CD4-positive, alpha-beta T cell treated with Interleukin-4 for 1 hour (primary cell): ENCODE results near the gene FN3K.

Experiments used
- DNase-seq, 2 donors: peaks; one replicate each; pipeline ENCODE4 v3.0.0-alpha.2; 2020 to 2022

The FN3K gene

DNA sequence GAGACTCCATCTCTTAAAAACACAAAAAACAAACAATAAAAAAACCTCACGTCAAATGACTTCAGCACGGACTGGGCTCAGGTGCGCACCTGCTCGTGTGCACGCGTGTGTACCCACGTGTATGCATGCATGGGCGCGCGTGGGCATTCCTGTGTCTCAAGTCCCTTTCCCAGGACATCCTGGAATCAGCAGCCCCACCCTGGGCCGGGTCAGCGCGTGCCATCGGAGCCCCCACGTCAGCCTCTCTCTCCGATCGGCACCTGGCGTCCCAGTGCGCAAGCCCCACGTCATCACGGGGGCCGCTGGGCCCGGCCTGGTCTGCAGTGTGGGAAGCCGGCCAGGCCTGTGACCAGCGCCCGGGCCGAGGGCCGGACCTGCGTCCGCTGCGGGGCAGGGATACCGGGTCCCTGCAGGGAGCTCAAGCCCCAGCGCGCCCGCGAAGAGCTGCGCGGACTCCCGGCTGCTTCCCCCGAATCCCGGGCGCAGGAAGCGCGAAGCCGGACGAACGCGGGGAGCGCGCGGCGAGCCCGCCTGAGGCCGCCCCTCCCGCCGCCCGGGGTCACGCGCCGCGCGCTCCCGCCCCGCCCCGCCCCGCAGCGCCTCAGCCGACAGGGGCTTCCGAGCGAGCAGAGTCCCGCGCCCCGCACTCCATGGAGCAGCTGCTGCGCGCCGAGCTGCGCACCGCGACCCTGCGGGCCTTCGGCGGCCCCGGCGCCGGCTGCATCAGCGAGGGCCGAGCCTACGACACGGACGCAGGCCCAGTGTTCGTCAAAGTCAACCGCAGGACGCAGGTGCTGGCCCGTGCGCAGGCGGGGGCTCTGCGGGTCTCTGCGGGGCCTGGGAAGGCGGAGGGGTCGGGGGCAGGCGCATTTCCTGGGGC lies at the start of gene FN3K:
Gene FN3K (plus strand): TSS at position 629 of the 880 bp plus-strand sequence. CDS start 22 bp downstream, at position 651.
- DNase-seq: peak in 1 of 2 donors; percentile 35

DNA sequence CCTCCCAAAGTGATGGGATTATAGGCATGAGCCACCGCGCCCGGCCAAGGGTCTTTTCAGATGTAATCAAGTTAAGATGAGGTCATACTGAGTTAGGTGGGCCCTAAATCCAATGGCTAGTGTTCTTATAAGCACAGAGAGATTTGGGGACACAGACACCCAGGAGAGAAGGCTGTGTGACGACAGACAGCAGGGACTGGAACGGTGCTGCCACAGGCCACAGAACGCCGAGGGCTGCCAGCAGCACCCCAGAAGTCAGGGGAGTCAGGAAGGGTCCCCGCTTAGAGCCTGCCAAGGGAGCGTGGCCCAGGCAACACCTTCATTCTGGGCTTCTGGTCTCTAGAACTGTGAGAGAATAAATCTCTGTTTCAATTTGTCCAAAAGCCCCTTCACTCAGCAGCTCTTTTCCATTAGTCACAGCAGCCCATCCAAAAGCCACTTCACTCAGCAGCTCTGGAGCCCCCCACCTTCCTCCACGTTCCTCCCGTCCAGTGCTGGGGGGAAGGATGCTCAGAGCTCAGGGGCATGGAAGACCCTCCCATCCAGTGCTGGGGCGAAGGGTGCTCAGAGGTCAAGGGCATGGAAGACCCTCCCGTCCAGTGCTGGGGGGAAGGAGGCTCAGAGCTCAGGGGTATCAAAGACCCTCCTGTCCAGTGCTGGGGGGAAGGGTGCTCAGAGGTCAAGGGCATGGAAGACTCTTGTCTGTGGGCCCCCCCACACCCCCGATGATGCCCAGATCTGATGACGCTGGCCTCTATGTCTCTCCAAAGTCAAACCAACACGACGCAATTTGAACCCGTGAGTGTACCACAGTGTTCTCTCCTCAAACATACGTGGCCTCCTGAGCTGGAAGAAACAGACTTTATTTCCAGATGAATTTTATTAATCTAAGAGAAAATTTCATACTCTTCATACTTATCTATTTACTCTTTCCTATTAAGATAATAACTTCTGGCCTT lies 48.8 kb upstream of the FN3K start:
- no peak for DNase-seq

DNA sequence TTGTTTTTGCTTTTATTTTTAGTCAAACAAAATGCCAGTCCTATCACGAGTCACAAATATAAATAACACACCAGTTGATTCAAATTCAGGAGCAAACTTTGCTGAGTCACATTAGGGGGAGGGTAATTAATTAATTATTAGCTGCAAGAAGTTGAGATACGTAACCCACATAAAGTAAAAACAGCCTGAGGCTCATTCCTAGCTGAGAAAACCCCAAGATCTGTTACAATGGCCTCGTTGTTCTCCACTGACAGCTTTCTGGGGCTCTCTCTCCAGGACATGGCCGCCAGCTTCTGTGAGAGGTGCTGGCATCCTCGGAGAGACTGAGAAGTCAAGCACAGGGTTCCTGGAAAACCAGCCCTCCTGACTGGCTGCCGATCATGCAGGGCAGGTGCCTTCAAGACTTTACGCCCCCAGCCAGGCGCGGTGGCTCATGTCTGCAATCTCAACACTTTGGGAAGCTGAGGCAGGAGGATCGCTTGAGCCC lies 48.0 kb upstream of the FN3K start:
- DNase-seq: no peak

DNA sequence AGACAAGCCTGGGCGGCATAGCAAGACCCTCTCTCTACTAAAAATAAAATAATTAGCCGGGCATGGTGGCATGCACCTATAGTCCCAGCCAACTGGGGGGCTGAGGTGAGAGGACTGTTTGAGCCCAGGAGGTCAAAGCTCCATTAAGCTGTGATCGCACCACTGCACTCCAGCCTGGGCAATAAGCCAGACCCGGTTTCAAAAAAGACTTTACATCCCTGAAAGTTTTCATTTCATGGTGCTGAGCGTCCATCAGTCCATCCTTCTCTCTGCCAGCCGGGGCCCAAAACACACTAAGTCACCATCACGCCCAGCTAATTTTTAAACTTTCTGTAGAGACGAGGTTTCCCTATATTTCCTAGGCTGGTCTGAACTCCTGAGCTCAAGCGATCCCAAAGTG lies 47.5 kb upstream of the FN3K start:
- DNase-seq: no peak

DNA sequence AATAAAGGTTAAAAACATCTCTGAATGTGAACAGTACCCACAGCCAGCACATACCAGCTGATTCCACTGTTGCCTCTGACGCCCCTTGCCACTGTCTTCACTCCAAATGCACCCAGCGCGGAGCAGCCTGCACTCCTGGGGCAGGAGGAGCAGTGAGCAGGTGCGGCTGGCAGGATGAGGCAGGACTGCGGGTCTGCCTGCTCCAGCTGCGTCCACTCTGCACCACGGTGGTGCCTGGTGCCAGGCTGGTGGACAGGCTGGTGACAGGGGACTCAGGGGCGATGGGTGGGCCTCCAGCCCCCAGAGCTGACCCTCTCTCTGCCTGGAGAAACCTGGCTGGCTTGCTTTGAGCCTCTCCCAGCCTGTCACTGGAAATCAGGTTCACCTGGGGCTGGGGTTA lies 46.3 kb upstream of the FN3K start:
- no peak for DNase-seq

DNA sequence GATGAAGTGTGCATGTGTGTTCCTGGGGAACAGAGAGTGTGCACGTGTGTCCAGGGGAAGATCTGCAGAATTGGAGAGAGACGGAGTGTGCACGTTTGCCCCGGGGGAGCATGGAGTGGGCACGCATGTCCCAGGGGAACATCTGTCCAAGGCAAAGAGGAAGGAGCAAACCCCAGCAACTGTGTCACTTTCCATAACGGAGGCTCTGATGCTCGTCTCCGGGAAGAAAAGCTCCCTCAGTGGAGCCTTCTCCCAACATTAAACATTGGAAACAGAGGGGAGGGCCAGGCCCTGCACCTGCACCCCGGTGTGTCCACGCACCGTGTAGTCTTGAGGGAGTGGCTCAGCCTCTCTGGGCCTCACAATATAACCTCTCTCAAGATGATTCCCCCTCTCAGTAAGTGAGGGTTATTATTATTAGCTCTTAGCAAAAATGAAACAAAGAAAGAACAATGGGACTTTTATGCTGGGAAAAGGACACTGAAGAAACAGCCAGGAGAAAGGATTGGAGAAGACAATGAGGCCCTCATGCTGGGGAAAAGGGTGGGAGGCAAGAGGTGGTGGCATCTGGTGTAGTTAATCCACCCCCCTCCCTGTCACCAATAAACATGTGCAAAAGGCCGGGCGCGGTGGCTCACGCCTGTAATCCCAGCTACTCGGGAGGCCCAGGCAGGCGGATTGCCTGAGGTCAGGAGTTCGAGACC lies 44.5 kb upstream of the FN3K start:
- DNase-seq: no peak

DNA sequence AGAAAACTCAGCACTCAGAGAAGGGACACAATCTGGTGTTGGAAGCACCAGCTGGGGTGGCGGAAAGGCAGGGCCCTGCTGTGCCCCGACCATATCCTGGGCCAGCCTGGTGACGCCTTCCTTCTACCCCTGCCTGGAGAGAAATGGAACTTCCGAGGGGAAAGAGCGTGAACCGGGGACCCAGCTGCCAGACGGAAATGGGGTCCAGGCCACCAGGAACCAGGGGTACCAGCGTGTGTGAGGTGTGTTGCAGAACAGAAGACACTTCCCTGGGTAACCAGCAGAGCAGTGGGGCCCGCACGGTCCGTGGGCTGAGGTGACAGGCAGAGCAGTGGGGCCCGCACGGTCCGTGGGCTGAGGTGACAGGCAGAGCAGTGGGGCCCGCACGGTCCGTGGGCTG lies 43.7 kb upstream of the FN3K start:
- DNase-seq: no peak

DNA sequence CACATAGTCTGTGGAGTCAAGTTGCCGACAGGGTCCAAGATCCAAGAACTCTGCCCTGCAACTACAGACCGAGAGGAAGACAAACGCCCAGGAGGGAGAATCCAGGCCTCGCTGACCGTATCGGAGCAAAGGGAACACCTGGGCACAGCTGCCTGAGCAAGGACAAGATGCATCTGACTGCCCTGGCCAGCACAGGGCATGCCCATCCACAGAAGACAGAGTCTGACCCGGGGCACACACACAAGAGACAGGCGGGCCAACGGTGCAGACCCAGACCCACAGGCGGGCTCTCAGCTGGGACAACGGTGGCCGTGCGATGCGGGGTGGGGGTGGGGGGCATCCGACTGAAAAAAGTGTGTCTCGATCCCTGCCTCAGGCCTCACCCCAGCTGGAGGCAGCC lies 43.1 kb upstream of the FN3K start:
- no peak for DNase-seq

DNA sequence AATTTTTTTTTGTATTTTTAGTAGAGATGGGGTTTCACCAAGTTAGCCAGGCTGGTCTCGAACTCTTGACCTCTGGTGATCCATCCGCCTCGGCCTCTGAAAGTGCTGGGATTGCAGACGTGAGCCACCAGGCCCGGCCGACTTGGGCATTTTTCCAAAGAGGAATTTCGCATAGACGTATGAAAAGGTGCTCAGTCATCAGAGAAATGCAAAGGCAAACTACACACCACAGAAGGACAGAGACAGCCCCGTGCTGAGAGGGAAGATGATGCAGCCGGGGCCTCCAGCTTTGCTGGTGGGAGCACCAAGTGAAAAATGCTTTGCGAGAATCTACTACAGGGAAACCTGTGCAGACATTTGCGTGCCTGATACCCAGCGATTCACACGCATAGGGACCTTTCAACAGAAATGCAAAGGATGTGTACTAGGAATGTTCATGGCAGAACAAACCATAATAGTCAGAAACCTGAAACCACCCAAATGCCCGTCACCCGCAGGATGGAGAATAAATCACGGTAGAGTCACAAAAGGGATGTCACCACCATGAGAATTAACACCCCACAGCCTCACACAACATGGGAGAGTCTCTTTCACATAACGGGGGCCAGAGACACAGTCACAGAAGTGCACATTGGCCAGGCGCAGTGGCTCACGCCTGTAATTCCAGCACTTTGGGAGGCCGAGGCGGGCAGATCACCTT lies 42.1 kb upstream of the FN3K start:
- no peak for DNase-seq

DNA sequence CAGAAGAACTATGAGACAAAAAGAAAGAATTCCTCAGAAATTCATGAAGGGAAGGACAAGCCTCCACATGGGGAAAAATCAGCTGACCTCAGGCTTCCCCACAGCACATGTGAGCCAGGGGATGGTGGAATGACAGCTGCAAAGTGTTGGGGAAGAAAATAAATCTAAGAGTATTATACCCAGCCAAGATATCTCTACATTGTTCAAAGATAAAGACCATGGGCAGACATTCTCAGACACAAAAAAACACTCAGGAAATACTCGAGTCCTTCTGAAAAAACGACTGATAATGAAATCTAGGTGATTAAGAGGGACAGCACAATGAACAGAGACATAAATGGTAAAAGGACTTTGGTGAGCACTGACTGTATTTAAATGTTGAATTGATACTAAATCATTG lies 40.8 kb upstream of the FN3K start:
- no peak for DNase-seq

DNA sequence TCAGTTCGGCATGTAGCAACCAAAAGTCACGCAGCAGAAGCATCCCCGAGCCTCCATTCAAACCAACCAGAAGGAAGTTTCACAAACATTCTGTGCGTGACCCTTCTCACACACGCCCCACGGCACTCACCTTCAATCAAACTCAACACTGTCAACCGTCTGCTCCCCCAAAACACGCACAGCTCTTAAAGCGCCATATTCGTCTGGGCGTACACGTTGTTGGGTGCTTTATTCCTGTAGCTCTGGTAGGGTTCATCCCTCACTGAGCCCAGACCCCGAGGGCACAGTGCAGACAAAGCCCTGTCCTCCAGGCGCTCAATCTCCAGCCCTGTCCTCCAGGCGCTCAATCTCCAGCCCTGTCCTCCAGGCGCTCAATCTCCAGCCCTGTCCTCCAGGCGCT lies 39.2 kb upstream of the FN3K start:
- no peak for DNase-seq

DNA sequence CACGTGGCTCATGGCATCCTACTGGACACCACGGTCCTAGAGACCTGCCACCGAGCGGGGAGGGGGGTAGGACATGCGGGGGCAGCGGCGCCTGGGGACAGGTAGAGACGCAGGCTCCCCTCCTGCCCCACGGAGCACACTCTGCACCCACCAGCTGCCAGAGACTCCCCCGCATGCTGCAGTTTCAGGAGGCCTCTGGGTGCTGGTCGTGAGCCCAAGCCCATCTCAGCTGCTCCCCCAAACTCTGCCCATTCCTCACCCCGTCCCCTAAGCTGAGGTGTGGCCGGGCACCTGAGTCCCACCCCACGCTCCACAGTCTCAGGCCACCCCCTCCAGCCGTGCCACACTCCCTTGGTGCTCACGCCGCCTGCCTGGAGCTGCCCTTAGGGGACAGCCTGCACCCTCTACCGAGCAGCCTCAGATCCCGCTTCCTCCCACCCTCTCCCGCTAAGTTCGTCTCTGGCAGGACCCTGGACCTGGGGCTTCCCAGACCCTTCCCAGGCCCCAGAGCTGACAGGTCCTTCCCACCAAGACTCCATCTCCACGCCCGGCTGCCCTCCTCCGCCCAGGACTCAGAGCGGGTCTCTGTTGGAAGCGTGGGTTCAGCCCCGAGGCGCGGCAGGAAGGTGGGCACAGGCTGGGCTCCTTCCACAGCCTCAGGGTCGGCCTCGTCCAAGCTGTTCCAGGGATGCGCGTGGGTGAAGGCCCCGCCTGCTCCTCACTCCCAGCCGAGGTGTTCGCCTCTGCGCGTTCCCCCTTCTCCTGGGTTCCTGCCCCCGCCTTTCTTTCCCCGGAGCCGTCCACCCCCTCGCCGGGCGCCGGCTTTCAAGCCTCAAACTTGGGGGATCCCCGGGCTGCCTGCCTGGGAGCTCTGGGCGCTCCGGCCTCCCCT lies 38.3 kb upstream of the FN3K start:
- peak in 1 of 2 donors; percentile 18 for DNase-seq

DNA sequence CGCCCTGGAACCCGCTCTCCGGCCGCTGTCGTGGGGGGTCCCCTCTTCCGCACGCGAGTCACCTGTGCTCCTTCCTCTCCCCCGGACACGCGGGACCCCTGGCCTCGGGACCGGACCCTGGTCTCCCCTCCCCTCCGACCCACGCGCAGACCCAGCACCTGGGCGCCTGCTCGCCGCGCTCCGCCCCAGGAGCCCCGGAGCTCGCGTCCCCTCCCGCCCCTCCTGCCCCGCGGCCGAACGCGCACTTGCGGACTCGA lies 37.7 kb upstream of the FN3K start:
- DNase-seq: no peak

DNA sequence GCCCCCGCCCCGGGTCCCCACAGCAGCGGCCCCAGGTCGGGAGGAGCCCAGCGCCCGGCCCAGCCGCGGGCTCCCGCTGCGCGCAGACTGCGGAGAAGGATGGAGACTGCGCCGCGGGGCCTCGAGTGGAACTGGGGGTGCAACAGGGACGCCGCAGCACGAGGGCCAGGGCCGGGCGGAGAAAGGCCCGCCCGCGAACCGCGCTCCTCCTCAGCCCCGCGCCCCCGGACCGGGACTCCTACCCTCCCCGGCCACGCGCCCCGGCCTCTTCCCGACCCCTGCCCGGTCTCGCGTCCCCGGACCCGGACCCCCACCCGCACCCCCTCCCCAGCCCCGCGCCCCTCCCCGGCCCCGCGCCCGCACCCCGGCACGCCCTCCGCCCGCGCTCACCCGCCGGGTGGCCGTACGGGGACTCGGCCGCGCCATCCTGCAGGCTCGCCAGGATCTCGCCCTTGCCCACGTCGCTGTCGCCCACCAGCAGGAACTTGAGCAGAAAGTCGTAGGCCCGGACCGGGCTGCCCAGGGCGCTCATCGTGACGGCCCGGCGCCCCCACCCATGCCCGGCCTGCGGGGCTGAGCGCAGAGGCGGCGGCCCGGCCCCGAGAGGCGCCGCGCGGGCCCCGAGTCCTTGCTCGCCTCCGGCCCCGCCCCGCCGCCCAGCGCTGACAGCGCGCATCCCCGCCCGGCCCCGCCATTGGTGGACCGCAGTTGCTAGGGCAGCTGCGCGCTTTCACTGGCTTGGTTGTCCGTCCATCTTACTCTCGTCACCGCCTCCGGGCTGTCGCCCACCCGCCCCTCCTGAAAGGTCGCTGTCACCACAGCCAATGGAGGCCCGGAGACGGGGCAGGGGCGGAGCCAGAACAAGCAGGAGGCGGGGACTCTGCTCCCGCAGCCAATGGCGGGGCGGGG lies 37.1 kb upstream of the FN3K start, which contains the start of gene RAB40B:
Gene RAB40B (minus strand): TSS at position 634 of the 909 bp plus-strand sequence. CDS start 102 bp downstream, at position 532.
- peak; percentile 99 for DNase-seq

DNA sequence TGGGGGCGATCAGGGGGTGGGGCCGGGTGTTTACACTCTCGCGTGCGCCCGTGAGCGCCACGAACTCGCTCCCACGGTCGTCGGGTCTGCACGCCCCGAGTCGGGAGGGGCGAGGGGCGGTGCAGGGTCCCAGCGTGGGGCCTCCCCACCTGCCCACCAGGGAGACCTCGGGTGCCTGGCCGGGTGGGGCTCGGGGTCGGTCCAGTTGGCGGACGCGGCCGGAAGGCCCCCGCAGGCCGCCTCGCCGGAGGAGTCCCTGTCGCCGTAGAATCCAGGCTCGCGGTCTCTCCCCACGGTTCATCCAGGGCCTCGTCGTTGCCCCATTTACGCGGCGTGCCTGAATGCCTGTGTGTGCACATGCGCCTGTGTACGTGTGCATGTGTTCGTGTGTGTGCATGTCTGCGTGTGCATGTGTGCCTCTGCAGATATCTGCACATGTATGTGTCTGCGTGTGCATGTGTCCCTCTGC lies 36.4 kb upstream of the FN3K start:
- DNase-seq: no peak

DNA sequence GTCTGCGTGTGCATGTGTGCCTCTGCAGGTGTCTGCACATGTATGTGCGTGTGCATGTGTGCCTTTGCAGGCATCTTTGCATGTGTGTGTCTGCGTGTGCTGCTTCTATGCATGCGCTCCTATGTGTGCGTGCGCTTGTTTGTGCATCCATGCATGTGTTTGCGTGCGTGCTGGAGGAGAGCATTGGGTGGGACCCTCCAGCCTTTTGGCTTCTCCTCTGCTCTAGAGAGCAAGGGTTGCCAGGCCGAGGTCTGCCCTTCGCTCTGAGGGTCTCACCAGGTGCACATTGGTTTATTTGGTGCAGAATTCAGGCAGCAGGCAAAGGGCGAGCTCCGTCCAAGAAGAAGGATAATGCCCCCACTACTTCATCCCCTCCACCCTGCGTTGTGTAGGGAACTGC lies 35.9 kb upstream of the FN3K start:
- DNase-seq: no peak

DNA sequence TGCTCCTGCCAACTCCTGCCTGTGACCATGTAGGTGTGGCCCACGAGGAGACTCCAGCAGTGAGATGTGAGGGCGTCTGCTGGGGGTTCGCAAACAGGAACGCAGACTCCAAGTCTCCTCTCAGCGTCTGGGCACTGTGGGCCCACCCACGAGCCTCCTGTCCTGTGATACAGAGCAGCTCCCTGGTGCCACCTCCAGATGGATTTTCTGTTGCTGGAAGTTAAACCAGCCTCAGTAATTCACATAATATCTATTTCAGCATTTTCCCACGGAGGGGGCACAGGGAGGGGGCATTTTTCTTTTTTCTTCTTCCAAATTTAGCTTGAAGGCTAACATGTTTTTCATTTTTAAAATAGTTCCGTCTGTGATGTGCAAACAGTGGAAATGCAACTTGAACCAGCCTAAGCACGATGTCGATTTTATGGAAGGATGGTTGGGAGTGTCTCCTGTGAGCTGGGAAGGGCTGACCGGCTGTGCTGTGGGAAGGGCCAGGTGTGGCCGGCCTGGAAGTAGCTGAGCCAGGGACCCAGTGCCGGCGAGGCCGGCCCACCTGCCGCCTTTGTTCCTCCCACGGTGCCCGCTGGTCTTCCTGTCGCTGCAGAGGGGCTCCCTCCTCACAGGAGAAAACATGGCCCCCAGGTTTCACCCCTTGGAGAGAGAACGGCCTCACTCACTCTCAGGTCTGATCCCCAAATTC lies 33.0 kb upstream of the FN3K start:
- DNase-seq: no peak

DNA sequence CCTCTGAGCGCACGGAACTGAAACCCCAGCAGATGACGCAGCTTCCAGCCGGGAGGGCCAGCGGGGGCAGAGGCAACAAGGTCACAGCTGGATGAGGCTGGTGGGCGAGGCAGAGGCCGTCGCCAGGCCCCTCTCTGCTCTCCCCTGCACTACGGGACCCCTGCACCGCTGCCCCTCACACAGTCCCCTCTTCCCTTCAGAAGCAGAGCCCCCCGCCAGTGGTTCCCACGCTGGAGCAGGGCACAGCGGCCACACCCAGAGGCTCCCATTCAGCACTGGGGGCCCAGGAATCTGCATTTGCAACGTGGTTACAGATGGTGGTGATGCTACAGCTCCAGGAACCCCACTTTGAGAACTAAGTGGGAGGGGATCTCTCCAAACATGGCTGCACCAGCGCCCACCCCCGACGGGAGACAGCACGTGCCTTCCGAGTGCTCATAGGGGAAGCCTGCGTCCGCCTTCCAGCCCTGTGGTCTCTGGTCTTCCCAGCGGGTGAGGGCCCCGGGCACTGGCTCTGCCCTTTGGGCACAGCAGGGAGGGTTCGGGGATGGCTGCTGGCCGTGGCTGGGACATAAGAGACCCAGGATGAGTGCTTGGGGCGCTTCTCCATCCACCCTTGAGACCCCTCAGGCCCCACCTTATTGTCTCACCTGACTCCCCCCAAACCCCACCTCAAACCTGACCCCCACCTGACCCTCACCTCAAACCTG lies 32.2 kb upstream of the FN3K start:
- DNase-seq: no peak
